Breast epithelium (tissue), 3 donors: ENCODE data around the gene OR2H1.

Experiments
- POLR2A ChIP-seq: fragments of 450-650 bp; IDR thresholded peaks from one replicate; pipeline ENCODE4 v1.6.1; 2016; ENCODE audit warnings: antibody characterized with exemption, mild to moderate bottlenecking, moderate library complexity
- TF ChIP-seq, protein P1 (sequence below), 3 donors: fragments of 450-650 bp; IDR thresholded peaks; one replicate each; pipeline ENCODE4 v1.5.1; 2016 to 2017; ENCODE audit warnings: antibody characterized with exemption in 3 of 3, mild to moderate bottlenecking in 3 of 3, moderate library complexity in 3 of 3

DNA sequence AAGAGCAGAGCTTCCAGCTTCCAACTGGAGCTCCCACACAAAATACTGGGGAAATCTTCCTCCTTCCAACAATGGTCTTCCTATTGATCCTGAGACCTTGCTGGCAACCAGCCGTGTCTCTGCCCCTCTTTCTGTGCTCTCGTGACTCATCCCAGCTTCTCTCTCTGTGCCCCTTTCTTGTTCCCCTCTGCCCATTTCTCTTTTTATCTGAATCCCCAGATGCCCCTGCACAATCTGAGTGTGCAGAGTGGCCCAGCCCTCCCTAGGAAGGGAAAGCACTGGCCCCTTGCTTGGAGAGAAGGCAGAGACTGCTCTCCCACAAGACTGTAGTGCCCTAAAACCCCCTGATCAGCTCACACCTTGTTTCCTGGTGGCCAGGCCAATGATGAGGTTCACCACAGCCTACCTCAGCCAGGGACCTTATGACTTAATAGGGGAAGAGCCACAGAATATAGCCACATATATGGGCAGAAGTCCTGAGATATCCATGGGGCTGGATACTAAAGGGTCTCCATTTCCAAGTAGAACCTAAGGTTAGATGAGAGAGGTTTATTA, 53.9 kb downstream of the OR2H1 start:
- TF ChIP-seq, protein P1, sequence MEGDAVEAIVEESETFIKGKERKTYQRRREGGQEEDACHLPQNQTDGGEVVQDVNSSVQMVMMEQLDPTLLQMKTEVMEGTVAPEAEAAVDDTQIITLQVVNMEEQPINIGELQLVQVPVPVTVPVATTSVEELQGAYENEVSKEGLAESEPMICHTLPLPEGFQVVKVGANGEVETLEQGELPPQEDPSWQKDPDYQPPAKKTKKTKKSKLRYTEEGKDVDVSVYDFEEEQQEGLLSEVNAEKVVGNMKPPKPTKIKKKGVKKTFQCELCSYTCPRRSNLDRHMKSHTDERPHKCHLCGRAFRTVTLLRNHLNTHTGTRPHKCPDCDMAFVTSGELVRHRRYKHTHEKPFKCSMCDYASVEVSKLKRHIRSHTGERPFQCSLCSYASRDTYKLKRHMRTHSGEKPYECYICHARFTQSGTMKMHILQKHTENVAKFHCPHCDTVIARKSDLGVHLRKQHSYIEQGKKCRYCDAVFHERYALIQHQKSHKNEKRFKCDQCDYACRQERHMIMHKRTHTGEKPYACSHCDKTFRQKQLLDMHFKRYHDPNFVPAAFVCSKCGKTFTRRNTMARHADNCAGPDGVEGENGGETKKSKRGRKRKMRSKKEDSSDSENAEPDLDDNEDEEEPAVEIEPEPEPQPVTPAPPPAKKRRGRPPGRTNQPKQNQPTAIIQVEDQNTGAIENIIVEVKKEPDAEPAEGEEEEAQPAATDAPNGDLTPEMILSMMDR (IDR thresholded peaks at IDR 0.05): no peak
- no peak for TF ChIP-seq POLR2A
